Fibroblast of skin of right biceps (primary cell): ENCODE measurements around the gene RNF10.
"Not testable (repeated sequence)": the region's sequence is repeated elsewhere in the genome, so short reads cannot be mapped to it uniquely, and the experiment has no call there.

ENCODE experiments used
- DNase-seq: peaks from one replicate; pipeline ENCODE4 v3.0.0-alpha.2; 2013

Gene RNF10

GRCh38 chr12:120529641-120530417, 4.3 kb upstream of the RNF10 start:
- peak; percentile 58 for DNase-seq

- not testable (repeated sequence) for DNase-seq
Observed at GRCh38 chr12:120530418-120530761, 3.8 kb upstream of the RNF10 start.

GRCh38 chr12:120532701-120533238, 1.4 kb upstream of the RNF10 start:
- no peak for DNase-seq

- peak; percentile 77 for DNase-seq
Observed at GRCh38 chr12:120534703-120535655, 823 bp downstream of the RNF10 start.

GRCh38 chr12:120536064-120536791, 2.1 kb downstream of the RNF10 start:
- no peak for DNase-seq

- no peak for DNase-seq
Observed at GRCh38 chr12:120537856-120538220, 3.7 kb downstream of the RNF10 start.

- peak; percentile 60 for DNase-seq
Observed at GRCh38 chr12:120538281-120539156, 4.4 kb downstream of the RNF10 start.

GRCh38 chr12:120539303-120539702, 5.1 kb downstream of the RNF10 start:
- peak; percentile 26 for DNase-seq

- DNase-seq: no peak
Observed at GRCh38 chr12:120540445-120540844, 6.3 kb downstream of the RNF10 start.

- DNase-seq: no peak
Observed at GRCh38 chr12:120542166-120542565, 8.0 kb downstream of the RNF10 start.

GRCh38 chr12:120544691-120545090, 10.5 kb downstream of the RNF10 start:
- DNase-seq: no peak

- DNase-seq: no peak
Observed at GRCh38 chr12:120546050-120546386, 11.9 kb downstream of the RNF10 start.

GRCh38 chr12:120554678-120555077, 20.5 kb downstream of the RNF10 start:
- DNase-seq: no peak

GRCh38 chr12:120557589-120557988, 23.4 kb downstream of the RNF10 start:
- no peak for DNase-seq

GRCh38 chr12:120562906-120563305, 28.8 kb downstream of the RNF10 start:
- no peak for DNase-seq

GRCh38 chr12:120563495-120563894, 29.3 kb downstream of the RNF10 start:
- no peak for DNase-seq

- DNase-seq: no peak
Observed at GRCh38 chr12:120571299-120571698, 37.1 kb downstream of the RNF10 start.

- DNase-seq: no peak
Observed at GRCh38 chr12:120573560-120573959, 39.4 kb downstream of the RNF10 start.

GRCh38 chr12:120574106-120574505, 40.0 kb downstream of the RNF10 start:
- DNase-seq: no peak

- no peak for DNase-seq
Observed at GRCh38 chr12:120579179-120579578, 45.0 kb downstream of the RNF10 start.

GRCh38 chr12:120580787-120581723, 46.9 kb downstream of the RNF10 start, which contains the start of gene POP5:
Gene POP5, minus strand, starts transcription at chr12:120581402. Its CDS starts 40 bp downstream, at chr12:120581362.
- peak; percentile 96 for DNase-seq
